Vagina (tissue), 2 donors: ENCODE measurements around the gene LMAN1. TPM values are rescaled to one million over a fixed set of nuclear protein-coding genes. Genes with fewer than 3 reads are reported as not detected.

Source experiments
- DNase-seq, 2 donors: peaks; one replicate each; pipeline ENCODE4 v3.0.0-alpha.2; 2017; ENCODE audit errors: extremely low spot score in 2 of 2
- H3K27ac ChIP-seq: fragments of 200-600 bp; sonication (generic); one replicate; pipeline ENCODE4 v1.5.1; 2019
- H3K27me3 ChIP-seq: fragments of 200-600 bp; sonication (generic); one replicate; pipeline ENCODE4 v1.5.1; 2019
- H3K36me3 ChIP-seq, 2 donors: fragments of 200-600 bp; sonication (generic); one replicate each; pipeline ENCODE4 v1.5.1; 2017 to 2019
- H3K4me1 ChIP-seq: fragments of 200-600 bp; sonication (generic); one replicate; pipeline ENCODE4 v1.5.1; 2019
- H3K4me3 ChIP-seq, 2 donors: fragments of 200-600 bp; sonication (generic); 1 replicate in 1 of 2; 2 replicates in 1 of 2; pipeline ENCODE4 v1.5.1; 2016 to 2019
- H3K9me3 ChIP-seq: fragments of 200-600 bp; sonication (generic); one replicate; pipeline ENCODE4 v1.5.1; 2019
- POLR2A ChIP-seq, 2 donors: fragments of 450-650 bp; IDR thresholded peaks; one replicate each; pipeline ENCODE4 v1.6.1; 2017; ENCODE audit warnings: antibody characterized with exemption in 2 of 2, mild to moderate bottlenecking in 2 of 2, moderate library complexity in 2 of 2
- POLR2AphosphoS5 ChIP-seq, 2 donors: sonication (generic); formaldehyde crosslinking; IDR thresholded peaks; one replicate each; pipeline ENCODE4 v1.9.0; 2017; ENCODE audit warnings: antibody characterized with exemption in 2 of 2, mild to moderate bottlenecking in 2 of 2, low read depth in 1 of 2; ENCODE audit not compliant: insufficient read depth in 1 of 2
- intact Hi-C: fragments of 100-400 bp; cut with DNase I; formaldehyde crosslinking; loops from one replicate; pipeline ENCODE4 v1.15.1; 2023
- total RNA-seq: library from RNA; depleted of rRNA; stranded (reverse); fragments of >200 nt; gene quantifications from one replicate; pipeline ENCODE4 v1.2.3, GENCODE V29; 2016
- TF ChIP-seq, protein P1 (sequence below), 3 experiments: fragments of 450-650 bp in 2 of 3; fragments of 200-600 bp in 1 of 3; sonication (generic) in 1 of 3; IDR thresholded peaks; one replicate each; pipeline ENCODE4 v1.5.1; 2017 to 2019; ENCODE audit warnings: antibody characterized with exemption in 3 of 3, mild to moderate bottlenecking in 2 of 3, moderate library complexity in 2 of 3

LMAN1 gene
- total RNA-seq, 1 donor from 2014 or later: 52.8 TPM

DNA sequence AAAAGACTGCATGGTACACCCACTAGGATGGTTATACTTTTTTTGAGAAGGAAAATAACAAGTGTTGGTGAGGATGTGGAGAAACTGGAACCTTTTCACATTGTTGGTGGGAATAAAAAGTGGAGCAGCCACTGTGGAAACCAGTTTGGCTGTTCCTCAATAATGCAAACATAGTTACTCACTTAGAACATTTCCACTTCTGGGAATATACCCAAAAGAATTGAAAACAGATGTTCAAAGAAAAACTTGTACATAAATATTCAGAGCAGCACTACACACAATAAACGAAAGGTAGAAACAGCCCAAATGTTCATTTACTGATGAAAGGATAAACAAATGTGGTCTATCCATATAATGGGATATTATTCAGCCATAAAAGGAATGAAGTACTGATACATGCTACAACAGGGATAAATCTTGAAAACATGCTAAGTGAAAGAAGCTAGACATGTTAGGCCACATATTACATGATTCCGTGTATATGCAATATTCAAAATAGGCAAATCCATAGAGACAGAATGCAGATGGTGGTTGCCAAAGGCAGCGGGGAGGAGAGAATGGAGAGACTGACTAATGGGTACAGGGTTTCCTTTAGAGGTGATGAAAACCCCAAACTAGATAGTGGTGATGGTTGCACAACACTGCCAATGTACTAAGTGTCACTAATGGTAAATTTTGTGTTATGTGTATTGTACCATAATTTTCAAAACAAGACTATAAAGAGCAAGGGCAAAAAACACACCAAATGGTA lies 20.9 kb upstream of the LMAN1 start:
- intact Hi-C loops: no loop called here
- DNase-seq: no peak
- no peak overlapping the region for H3K27ac ChIP-seq
- H3K4me3 ChIP-seq: no peak overlapping the region
- H3K9me3 ChIP-seq: no peaks in the 10 kb centered on the region
- no peak for TF ChIP-seq POLR2AphosphoS5 (IDR thresholded peaks at IDR 0.05; ENCODE audit: insufficient read depth in 1 of 2, low read depth in 1 of 2)
- no peak for TF ChIP-seq POLR2A (IDR thresholded peaks at IDR 0.05)
- TF ChIP-seq, protein P1, sequence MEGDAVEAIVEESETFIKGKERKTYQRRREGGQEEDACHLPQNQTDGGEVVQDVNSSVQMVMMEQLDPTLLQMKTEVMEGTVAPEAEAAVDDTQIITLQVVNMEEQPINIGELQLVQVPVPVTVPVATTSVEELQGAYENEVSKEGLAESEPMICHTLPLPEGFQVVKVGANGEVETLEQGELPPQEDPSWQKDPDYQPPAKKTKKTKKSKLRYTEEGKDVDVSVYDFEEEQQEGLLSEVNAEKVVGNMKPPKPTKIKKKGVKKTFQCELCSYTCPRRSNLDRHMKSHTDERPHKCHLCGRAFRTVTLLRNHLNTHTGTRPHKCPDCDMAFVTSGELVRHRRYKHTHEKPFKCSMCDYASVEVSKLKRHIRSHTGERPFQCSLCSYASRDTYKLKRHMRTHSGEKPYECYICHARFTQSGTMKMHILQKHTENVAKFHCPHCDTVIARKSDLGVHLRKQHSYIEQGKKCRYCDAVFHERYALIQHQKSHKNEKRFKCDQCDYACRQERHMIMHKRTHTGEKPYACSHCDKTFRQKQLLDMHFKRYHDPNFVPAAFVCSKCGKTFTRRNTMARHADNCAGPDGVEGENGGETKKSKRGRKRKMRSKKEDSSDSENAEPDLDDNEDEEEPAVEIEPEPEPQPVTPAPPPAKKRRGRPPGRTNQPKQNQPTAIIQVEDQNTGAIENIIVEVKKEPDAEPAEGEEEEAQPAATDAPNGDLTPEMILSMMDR (IDR thresholded peaks at IDR 0.05): no peak
- no peaks in the 10 kb centered on the region for H3K27me3 ChIP-seq
- no peaks in the 10 kb centered on the region for H3K36me3 ChIP-seq
- no peaks in the 10 kb centered on the region for H3K4me1 ChIP-seq

DNA sequence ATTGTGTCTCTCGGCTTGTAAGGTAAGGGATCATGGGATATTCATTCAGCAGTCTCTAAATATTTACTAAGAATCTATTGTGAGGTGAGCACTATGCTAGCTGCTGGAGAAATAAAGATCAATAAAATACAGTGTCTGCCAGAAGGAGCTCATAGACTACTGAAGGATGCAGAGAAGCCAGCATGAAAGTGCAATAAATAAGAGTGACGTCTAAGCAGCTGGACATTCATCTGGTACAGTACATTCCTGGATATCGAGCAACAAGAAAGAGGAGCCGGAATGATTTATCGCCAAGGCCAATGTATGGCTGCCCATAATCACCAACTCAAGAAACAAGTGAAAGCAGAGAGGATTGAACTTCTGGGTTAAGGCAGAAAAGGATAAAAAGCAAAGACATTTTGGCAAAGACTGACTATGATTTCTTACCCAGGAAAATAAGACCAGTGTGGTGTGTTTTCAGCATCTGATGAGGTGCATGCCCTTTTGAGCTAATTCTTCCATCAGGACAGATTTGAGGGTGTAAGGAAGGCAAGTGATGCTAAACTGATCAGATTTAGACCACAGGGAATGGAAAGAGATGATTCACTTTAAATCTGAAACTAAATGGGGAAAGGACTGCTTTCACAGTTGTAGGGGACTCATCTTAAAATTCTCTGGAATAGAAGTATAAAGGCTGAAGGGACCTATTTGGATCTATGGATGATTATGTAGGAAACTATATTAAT lies 18.7 kb upstream of the LMAN1 start:
- Histone ChIP-seq H3K9me3 (no peaks in the 10 kb centered on the region), H3K4me1 (no peaks in the 10 kb centered on the region), H3K36me3 (no peaks in the 10 kb centered on the region), H3K27ac (no peak overlapping the region), H3K4me3 (no peak overlapping the region), H3K27me3 (no peaks in the 10 kb centered on the region)
- no peak for DNase-seq
- intact Hi-C loops: no loop called here
- no peak for TF ChIP-seq POLR2A (IDR thresholded peaks at IDR 0.05)
- TF ChIP-seq, protein P1 (IDR thresholded peaks at IDR 0.05): no peak
- TF ChIP-seq POLR2AphosphoS5 (IDR thresholded peaks at IDR 0.05; ENCODE audit: insufficient read depth in 1 of 2, low read depth in 1 of 2): no peak

DNA sequence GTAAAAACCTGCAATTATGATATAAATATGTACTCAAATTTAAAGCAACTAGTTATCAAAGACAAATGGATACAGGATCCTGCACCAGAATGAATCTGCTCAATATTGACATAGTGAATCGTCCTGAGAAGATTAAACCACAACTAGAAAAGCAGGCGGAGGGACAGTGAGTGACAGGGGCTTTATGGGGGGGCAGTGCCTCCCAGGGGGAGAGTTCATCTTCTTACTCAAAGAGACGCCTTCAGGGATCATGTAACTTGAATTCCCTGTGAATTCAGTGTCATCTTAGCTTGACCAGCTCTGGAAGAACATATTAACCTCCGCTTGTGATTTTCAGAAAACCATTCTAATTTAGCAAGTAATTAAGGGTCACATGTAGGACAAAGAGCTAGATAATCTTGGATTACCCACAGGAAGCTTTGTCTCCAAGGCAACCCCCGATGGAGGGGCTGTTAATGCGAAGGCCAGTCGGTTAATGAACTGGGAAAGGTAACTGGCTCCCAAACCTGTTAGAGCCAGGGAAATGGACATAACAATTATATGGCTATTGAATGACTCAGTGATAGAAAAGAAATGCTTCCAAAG lies 17.4 kb upstream of the LMAN1 start:
- Histone ChIP-seq H3K27me3 (no peaks in the 10 kb centered on the region), H3K4me3 (no peak overlapping the region), H3K4me1 (no peaks in the 10 kb centered on the region), H3K36me3 (no peaks in the 10 kb centered on the region), H3K27ac (no peak overlapping the region), H3K9me3 (no peaks in the 10 kb centered on the region)
- DNase-seq: no peak
- TF ChIP-seq POLR2AphosphoS5 (IDR thresholded peaks at IDR 0.05; ENCODE audit: insufficient read depth in 1 of 2, low read depth in 1 of 2): no peak
- no peak for TF ChIP-seq POLR2A (IDR thresholded peaks at IDR 0.05)
- TF ChIP-seq, protein P1 (IDR thresholded peaks at IDR 0.05): no peak
- intact Hi-C loops: no loop called here

DNA sequence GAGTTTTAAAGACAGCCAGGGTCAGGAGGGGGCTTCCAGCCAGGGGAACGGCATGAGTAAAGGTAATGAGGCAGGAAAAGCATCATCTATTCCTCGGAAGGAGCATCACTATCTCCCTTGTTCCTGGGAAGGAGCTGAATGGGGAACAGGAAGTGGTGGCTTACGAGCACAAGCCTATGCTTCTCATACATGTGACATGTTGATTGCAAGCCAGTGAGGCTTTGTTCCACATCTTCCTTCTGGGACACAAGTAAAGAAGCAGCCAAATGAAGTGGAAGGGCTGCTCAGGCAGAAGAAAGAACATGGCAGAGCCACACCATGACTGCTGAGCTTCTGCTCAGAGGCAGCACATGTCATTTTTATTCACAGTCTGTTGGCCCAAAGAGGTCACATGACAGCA lies 15.1 kb upstream of the LMAN1 start:
- Histone ChIP-seq H3K4me1 (no peaks in the 10 kb centered on the region), H3K9me3 (no peaks in the 10 kb centered on the region), H3K27ac (no peak overlapping the region), H3K36me3 (no peaks in the 10 kb centered on the region), H3K4me3 (no peak overlapping the region), H3K27me3 (no peaks in the 10 kb centered on the region)
- DNase-seq: no peak
- TF ChIP-seq POLR2AphosphoS5 (IDR thresholded peaks at IDR 0.05; ENCODE audit: insufficient read depth in 1 of 2, low read depth in 1 of 2) (no peak), POLR2A (IDR thresholded peaks at IDR 0.05) (no peak)
- TF ChIP-seq, protein P1 (IDR thresholded peaks at IDR 0.05): no peak
- intact Hi-C loops: no loop called here
